Endothelial cell (in vitro differentiated cells): Measurements from ENCODE around the gene ME1. TPM values are rescaled to one million over a fixed set of nuclear protein-coding genes. Genes with fewer than 3 reads are reported as not detected.

Experiments used
- DNase-seq: peaks from one replicate; pipeline ENCODE4 v3.0.0; 2021; ENCODE audit warnings: low spot score
- H3K27ac Mint-ChIP-seq: one replicate; pipeline ENCODE4 v1.8.0; 2021; ENCODE audit warnings: mixed read lengths, inconsistent platforms; ENCODE audit not compliant: unreplicated experiment
- H3K27me3 Mint-ChIP-seq: one replicate; pipeline ENCODE4 v1.8.0; 2021; ENCODE audit warnings: mild to moderate bottlenecking, moderate library complexity, mixed read lengths, inconsistent platforms; ENCODE audit not compliant: unreplicated experiment
- H3K36me3 Mint-ChIP-seq: one replicate; pipeline ENCODE4 v1.8.0; 2021; ENCODE audit warnings: mild to moderate bottlenecking, low read depth, mixed read lengths, inconsistent platforms; ENCODE audit not compliant: unreplicated experiment
- H3K4me1 Mint-ChIP-seq: one replicate; pipeline ENCODE4 v1.8.0; 2021; ENCODE audit warnings: mild to moderate bottlenecking, mixed read lengths, inconsistent platforms; ENCODE audit not compliant: unreplicated experiment
- H3K4me3 Mint-ChIP-seq: one replicate; pipeline ENCODE4 v1.8.0; 2021; ENCODE audit warnings: mild to moderate bottlenecking, mixed read lengths, inconsistent platforms; ENCODE audit not compliant: unreplicated experiment
- H3K9me3 Mint-ChIP-seq: one replicate; pipeline ENCODE4 v1.8.0; 2021; ENCODE audit warnings: mixed read lengths, inconsistent platforms; ENCODE audit not compliant: unreplicated experiment
- total RNA-seq: library from RNA; stranded (reverse); fragmentation: NEBNext Ultra II Directional; extraction: Animal tissue kit (Norgen Biotek cat#: 25700); gene quantifications from one replicate; pipeline ENCODE4 v1.2.1, GENCODE V29; 2021; ENCODE audit not compliant: unreplicated experiment
- TF ChIP-seq, protein P1 (sequence below): fragments of 200-600 bp; sonication (generic); IDR thresholded peaks from one replicate; pipeline ENCODE4 v1.5.0; 2021; ENCODE audit warnings: antibody characterized with exemption; ENCODE audit not compliant: unreplicated experiment

Gene ME1
- total RNA-seq, 1 donor from 2014 or later = 13.4 TPM

DNA sequence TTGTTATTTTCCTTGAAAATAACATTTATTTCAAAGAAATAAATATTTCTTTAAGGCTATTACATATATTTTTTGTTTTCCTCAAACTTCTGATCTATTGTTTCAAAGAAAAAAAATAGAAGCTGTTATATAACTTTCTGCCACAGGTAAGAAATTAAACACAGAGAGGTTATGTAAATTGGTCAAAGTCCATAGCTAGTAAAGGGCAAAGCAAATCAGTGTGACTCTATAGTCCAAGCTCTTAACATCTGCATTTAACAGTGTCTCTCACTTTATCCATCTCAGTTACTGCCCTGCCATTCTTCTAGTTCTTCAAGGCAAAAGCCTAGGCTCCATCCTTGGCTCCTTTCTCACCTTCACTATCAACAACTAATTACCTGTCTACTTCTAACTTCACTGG is 180.6 kb downstream of the ME1 start:
- TF ChIP-seq, protein P1, sequence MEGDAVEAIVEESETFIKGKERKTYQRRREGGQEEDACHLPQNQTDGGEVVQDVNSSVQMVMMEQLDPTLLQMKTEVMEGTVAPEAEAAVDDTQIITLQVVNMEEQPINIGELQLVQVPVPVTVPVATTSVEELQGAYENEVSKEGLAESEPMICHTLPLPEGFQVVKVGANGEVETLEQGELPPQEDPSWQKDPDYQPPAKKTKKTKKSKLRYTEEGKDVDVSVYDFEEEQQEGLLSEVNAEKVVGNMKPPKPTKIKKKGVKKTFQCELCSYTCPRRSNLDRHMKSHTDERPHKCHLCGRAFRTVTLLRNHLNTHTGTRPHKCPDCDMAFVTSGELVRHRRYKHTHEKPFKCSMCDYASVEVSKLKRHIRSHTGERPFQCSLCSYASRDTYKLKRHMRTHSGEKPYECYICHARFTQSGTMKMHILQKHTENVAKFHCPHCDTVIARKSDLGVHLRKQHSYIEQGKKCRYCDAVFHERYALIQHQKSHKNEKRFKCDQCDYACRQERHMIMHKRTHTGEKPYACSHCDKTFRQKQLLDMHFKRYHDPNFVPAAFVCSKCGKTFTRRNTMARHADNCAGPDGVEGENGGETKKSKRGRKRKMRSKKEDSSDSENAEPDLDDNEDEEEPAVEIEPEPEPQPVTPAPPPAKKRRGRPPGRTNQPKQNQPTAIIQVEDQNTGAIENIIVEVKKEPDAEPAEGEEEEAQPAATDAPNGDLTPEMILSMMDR = no peak
- peaks cover 2% of the 10 kb centered on the region for H3K27me3 Mint-ChIP-seq
- H3K9me3 Mint-ChIP-seq = no peaks in the 10 kb centered on the region
- peaks cover 5% of the 10 kb centered on the region for H3K36me3 Mint-ChIP-seq
- no peak for DNase-seq
- no peak overlapping the region for H3K27ac Mint-ChIP-seq
- no peak overlapping the region for H3K4me3 Mint-ChIP-seq
- H3K4me1 Mint-ChIP-seq = no peaks in the 10 kb centered on the region

DNA sequence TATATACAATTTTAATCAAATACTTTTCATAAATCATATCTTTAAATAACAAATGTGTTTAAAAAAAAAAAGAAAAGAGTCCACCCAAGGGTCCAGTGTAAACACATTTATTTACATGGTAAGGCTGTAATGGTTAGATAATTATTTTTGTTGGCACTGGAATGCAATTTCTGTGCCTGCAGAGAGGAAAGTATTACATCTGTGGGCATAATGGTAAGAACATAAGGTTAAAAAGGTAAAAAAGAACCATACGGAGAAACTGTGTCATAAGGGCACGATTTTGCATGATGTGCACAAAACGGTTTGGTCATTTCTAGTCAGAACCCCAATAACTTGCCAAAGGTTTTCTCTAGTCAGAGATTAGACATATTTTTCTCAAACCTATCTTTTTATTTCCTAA is 183.4 kb downstream of the ME1 start:
- Mint-ChIP-seq H3K36me3 (peaks cover 5% of the 10 kb centered on the region), H3K27me3 (peaks cover 1% of the 10 kb centered on the region), H3K4me3 (no peak overlapping the region), H3K4me1 (no peaks in the 10 kb centered on the region), H3K27ac (no peak overlapping the region), H3K9me3 (no peaks in the 10 kb centered on the region)
- TF ChIP-seq, protein P1 = no peak
- DNase-seq = no peak

DNA sequence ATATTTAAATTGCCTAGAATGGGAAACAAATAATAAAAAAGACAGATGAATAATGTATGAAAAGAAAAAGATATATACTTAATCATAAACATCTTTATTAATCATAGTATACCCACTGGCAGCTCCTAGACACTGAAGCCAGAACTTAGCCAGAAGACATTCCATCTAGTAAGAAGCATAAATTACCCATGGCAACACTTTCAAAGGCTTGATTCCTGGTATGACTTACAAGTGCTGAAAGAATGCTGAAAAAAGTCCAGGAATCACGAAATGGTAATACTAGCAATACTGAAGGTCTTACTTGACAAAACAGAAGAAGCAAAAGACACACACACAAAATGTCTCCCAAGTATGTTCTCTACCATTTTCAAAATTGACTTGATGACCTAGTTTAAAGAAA is 199.7 kb downstream of the ME1 start:
- H3K9me3 Mint-ChIP-seq = no peaks in the 10 kb centered on the region
- H3K4me3 Mint-ChIP-seq = no peak overlapping the region
- H3K36me3 Mint-ChIP-seq = no peaks in the 10 kb centered on the region
- no peak for DNase-seq
- H3K27me3 Mint-ChIP-seq = no peaks in the 10 kb centered on the region
- H3K27ac Mint-ChIP-seq = no peak overlapping the region
- TF ChIP-seq, protein P1 = no peak
- no peaks in the 10 kb centered on the region for H3K4me1 Mint-ChIP-seq

DNA sequence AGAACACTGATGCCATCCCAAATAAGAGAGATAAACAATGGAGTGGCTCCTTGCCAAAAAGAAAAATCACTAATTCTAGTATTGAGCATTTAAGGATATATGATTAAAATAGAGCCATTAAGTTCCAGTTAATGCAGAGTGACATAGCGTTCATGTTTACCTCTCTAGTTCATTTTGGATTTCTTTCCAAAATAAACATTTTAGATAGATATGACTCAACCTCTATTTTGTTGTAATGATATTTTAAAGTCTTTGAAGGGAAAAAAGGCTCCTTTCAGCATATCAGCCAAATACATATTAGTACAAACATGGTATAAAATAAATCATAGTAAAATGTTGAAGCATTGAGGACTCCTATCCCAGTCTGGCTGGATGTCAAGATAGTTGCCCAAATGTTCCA is 204.3 kb downstream of the ME1 start:
- Mint-ChIP-seq H3K4me3 (no peak overlapping the region), H3K9me3 (no peaks in the 10 kb centered on the region), H3K27me3 (no peaks in the 10 kb centered on the region), H3K36me3 (no peaks in the 10 kb centered on the region), H3K4me1 (no peaks in the 10 kb centered on the region), H3K27ac (no peak overlapping the region)
- no peak for DNase-seq
- TF ChIP-seq, protein P1 = no peak

DNA sequence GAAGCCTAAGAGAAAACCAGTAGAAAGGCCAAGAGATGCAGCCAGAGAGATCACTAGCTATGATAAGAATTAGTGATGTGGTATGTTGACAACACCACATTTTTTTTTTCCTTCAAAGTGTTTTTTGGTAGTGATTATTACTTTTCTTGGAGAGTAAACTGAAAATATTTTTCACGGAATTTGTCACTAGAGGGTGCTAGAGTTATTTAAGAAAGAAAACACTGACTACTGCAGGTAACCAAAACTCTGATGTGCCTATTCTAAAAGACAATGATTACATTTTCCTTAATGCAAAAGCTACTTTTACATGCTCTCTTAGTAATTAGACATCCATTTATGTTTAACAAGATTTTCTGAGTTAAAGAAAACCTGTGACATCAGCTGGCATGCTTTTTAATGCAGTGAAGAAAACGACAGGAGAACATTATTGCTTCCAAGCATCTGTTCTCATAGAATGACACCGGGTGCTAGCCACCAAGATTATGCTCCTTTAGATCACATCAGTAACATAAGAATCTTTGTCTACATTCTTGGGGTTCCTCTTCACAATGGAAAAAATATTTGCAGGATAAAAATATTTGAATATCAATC is 208.9 kb downstream of the ME1 start:
- no peak overlapping the region for H3K27ac Mint-ChIP-seq
- no peaks in the 10 kb centered on the region for H3K9me3 Mint-ChIP-seq
- H3K4me1 Mint-ChIP-seq = no peaks in the 10 kb centered on the region
- no peaks in the 10 kb centered on the region for H3K27me3 Mint-ChIP-seq
- H3K36me3 Mint-ChIP-seq = no peaks in the 10 kb centered on the region
- H3K4me3 Mint-ChIP-seq = no peak overlapping the region
- TF ChIP-seq, protein P1 = peak; percentile 67
- DNase-seq = no peak
